HG03571 (cell line): Measurements from ENCODE around the gene ABCG2.
"Not testable (repeated sequence)": the region's sequence is repeated elsewhere in the genome, so short reads cannot be mapped to it uniquely, and the experiment has no call there.

Source experiments
- ATAC-seq: cut with Tn5 transposase; IDR thresholded peaks from one replicate; pipeline ENCODE4 v1.9.1; 2021; ENCODE audit not compliant: unreplicated experiment

ABCG2 gene

DNA sequence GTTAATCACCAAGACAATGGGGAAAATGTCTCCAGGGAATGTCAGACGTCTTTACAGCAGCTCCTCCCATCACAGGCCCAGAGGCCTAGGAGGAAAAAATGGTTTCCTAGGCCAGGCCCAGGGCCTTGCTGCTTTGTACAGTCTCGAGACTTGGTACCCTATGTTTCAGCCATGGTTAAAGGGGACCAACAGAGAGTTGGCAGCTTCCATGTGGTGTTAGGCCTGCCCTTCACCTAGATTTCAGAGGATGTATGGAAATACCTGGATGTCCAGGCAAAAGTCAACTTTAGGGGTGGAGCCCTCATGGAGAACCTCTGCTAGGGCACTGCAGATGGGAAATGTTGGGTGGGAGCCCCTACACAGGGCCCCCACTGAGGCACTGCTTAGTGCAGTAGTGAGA lies 38.5 kb downstream of the ABCG2 start:
- no peak for ATAC-seq

GRCh38 chr4:88115587-88115986 lies 42.9 kb downstream of the ABCG2 start:
- no peak for ATAC-seq

DNA sequence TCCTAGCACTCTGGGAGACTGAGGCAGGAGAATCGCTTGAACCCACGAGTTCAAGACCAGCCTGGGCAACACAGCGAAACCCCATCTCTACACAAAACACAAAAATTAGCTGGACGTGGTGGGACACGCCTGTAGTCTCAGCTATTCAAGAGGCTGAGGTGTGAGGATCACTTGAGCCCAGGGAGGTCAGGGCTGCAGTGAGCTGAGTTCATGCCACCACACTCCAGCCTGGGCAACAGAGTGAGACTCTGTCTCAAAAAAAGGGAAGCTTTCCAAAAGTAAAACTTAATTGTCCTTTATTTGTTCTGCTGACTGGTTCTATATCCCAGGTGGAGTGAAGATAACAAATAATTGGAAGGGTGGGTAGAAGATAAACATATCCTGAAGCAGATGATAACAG lies 45.6 kb downstream of the ABCG2 start:
- ATAC-seq, result no peak

DNA sequence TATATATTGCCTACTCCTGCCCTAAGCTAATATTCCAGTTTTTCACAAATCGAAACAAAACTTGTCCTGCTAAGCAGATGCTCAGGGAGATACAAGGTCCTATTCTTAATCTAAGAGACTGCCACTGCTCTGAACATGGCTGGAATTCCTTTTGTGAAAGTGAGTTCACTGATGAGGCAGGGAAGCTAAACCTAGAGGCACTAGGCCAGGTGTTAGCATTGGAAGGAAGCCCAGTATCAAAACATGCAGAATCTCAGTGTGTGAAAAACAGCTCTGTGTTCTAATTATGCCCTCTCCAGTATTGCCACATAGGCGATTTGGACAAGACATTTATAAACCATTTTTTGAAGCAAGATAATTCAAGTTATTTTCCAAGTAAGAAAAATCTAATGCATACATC lies 47.6 kb downstream of the ABCG2 start:
- no peak for ATAC-seq

- ATAC-seq, result no peak
These were observed 49.1 kb downstream of the ABCG2 start for GRCh38 chr4:88109123-88109881.

- ATAC-seq, result no peak
These were observed 49.7 kb downstream of the ABCG2 start for GRCh38 chr4:88108747-88109122.

GRCh38 chr4:88108108-88108465 lies 50.4 kb downstream of the ABCG2 start:
- ATAC-seq, result not testable (repeated sequence)

DNA sequence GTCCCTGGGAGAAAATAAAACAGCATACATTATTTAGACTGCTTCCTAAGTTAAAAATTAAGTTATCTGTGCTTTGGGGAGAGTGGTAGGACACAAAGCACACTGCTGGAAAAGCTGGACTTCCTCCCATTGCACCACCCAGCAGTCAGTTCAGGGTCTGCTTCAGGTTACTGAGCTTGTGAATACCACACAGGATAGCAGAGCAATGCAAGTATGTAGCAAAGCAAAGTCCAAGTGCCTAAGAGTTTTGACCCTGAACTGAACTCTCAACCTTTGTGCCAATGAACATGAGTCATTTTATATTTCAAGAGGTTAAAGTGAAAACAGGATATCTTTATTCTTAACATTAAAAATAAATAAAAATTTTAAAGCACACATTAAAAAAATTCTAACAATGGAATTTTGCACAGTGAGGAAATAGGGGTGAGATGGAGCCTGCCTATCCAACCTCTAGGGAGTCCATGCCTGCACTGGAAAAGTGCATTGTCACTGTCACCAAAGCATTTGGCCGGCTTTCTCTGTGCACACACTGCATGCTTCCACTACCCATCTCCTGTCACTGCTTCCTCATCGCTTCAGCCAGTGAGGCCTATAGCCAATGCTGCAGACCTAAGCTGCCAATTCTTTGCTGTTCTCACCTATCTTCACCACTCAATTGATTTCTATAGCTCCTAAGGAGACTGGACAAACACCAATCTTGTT lies 50.9 kb downstream of the ABCG2 start:
- no peak for ATAC-seq

- no peak for ATAC-seq
These were observed 52.2 kb downstream of the ABCG2 start for GRCh38 chr4:88106205-88106604.

DNA sequence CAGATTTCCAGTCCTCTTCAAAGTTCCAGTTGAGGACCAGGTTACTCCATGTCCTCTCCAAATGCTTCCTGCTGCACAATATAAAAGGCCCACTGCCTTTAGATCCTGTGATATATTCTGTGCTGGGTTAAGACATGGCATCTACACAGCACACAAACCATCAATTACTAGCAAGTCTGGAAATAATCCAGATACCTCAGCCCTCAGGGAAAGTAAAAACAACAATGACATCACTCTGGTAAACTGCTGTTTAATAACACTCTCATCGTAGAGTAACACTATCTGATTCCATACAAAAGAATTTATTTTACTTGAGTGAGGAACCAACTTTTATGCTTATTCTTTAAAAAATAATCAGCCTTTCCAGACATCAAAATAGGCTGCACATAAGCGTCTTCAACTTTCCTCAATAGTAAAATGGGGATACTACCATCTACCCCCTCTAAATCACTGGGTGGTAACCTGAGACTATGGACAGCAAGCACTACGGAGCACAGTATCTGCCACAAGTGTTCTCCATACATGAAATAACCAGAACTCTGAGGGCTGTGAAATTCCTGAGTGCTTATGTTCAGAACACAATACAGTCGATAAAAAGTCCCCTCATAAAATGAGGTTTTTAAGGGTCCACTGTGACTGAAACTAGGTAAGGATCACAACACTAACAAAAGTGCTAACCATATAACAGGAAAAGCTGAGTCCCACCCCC lies 53.4 kb downstream of the ABCG2 start:
- ATAC-seq, result no peak

- no peak for ATAC-seq
These were observed 56.4 kb downstream of the ABCG2 start for GRCh38 chr4:88102026-88102425.

- no peak for ATAC-seq
These were observed 57.3 kb downstream of the ABCG2 start for GRCh38 chr4:88101165-88101564.

GRCh38 chr4:88098993-88099752 lies 59.3 kb downstream of the ABCG2 start:
- ATAC-seq, result no peak

DNA sequence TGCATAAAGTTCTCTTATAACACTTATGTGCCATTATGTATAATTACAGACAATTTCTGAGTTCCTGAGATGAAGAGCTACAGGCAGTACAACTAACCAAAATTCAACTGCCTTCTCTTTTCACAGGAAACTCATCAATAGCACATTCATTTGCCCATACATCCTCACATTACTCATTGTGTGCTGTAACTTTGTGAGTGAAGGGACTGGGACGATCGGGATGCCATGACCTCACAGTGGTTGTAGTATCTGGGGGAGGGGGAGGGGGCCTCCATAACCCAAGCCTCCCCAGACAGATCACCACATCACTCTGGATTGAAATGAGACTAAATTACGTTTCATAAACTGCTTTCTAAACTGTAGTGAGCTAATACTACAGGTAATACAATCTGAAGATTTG lies 60.7 kb downstream of the ABCG2 start:
- ATAC-seq, result no peak

GRCh38 chr4:88097301-88097700 lies 61.1 kb downstream of the ABCG2 start:
- no peak for ATAC-seq

DNA sequence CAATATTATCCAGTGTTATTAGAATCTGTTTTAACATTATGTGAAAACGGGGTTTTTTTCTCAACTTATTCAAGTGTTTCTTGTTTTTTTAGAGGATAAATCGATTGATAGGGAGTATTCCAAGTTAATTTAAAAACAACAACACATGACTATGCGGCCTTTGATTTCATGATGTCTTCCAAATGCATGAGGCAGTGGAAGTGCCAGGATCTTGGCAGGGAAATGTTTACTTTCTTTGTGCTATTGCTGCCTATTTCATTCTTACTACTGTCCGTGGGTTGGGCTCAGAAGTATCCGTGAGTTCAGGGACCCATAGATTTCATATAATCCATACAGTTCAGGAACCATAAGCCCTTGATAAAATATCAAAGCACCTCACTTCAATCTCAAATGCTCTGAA lies 64.6 kb downstream of the ABCG2 start:
- no peak for ATAC-seq

DNA sequence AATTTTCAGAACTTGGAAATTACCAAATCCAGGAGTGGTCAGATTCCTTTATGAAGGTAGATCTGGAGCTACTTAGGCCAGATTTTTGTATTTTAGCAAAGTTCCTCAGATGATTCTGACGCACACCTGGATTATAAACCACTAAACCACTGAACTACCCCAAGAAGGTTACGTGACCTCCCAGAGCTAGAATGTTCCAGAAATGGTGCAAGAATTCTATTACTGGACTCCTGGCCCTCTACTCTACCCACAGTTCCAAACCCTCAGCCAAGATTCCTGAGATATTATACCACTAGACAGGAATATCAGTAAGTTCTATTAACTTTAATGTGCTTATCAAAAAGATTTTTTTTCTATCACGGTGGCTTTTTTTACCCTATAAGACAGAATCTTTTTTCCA lies 67.1 kb downstream of the ABCG2 start:
- ATAC-seq, result no peak

GRCh38 chr4:88090898-88091297 lies 67.5 kb downstream of the ABCG2 start:
- ATAC-seq, result no peak

DNA sequence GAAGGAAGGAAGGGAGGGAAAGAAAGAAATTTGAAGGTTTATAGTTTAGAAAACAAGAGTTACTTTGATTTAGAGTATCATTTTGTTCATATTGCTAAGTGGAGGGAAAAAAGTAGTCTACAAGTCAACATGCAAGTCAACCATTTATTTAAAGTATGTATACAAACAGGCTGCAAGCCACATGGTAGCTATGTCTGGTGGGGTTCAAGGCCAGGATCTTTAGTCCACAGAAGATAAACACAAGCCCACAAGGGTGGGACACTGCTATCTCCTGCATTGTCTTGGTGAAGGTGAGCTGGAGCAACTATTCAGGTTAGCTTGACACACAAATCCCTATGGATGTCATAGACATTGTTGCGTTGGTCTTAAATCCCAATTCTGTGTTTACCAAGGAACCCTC lies 71.4 kb downstream of the ABCG2 start:
- ATAC-seq, result no peak

GRCh38 chr4:88080626-88081025 lies 77.8 kb downstream of the ABCG2 start:
- no peak for ATAC-seq

GRCh38 chr4:88078579-88078978 lies 79.9 kb downstream of the ABCG2 start:
- no peak for ATAC-seq
